WTC11 (cell line): ENCODE results near the gene CASQ2. TPM values are rescaled to one million over a fixed set of nuclear protein-coding genes. Genes with fewer than 3 reads are reported as not detected.

Source experiments
- ATAC-seq: fragments of 200-7000 bp; cut with Tn5 transposase; 2 replicates; pipeline ENCODE4 v1.10.0; 2021; ENCODE audit warnings: mild to moderate bottlenecking, moderate library complexity
- CTCF ChIA-PET: fragments of 300-600 bp; sonication (Branson Sonifier 250); formaldehyde crosslinking; loops from one replicate; lab custom pipeline; 2021; ENCODE audit warnings: antibody characterized with exemption; lab: Charles Lee
- POLR2A ChIA-PET: fragments of 350-600 bp; sonication (Branson Sonifier 250); formaldehyde crosslinking; loops from one replicate; lab custom pipeline; 2021; ENCODE audit warnings: antibody characterized with exemption; lab: Charles Lee
- DNase-seq: peaks from one replicate; pipeline ENCODE4 v3.0.0; 2021; ENCODE audit warnings: low spot score
- H3K27ac Mint-ChIP-seq: 2 replicates; pipeline ENCODE4 v1.8.0; 2021; ENCODE audit warnings: mixed read lengths
- H3K27me3 Mint-ChIP-seq: 2 replicates; pipeline ENCODE4 v1.8.0; 2021; ENCODE audit warnings: low read depth, mild to moderate bottlenecking, moderate library complexity, mixed read lengths
- H3K36me3 Mint-ChIP-seq: 2 replicates; pipeline ENCODE4 v1.8.0; 2021; ENCODE audit warnings: mixed read lengths
- H3K4me1 Mint-ChIP-seq: 2 replicates; pipeline ENCODE4 v1.8.0; 2022; ENCODE audit warnings: mixed read lengths
- H3K4me3 Mint-ChIP-seq: 2 replicates; pipeline ENCODE4 v1.8.0; 2021; ENCODE audit warnings: mild to moderate bottlenecking, moderate library complexity, mixed read lengths
- H3K9me3 Mint-ChIP-seq: 2 replicates; pipeline ENCODE4 v1.8.0; 2021; ENCODE audit warnings: mixed read lengths
- ATF1 ChIP-seq: sonication (generic); formaldehyde crosslinking; IDR thresholded peaks from 2 replicates; pipeline ENCODE4 v1.8.1; 2023; ENCODE audit warnings: mild to moderate bottlenecking, moderate library complexity, missing genetic modification reagents
- EMX1 ChIP-seq: fragments of 250-450 bp; sonication (Bioruptor Pico); IDR thresholded peaks from 2 replicates; pipeline ENCODE4 v1.8.0; 2021; ENCODE audit warnings: mild to moderate bottlenecking
- ETV6 ChIP-seq: sonication (generic); formaldehyde crosslinking; IDR thresholded peaks from 2 replicates; pipeline ENCODE4 v1.8.1; 2022; ENCODE audit warnings: mild to moderate bottlenecking, missing genetic modification reagents
- FOXJ3 ChIP-seq: sonication (generic); formaldehyde crosslinking; IDR thresholded peaks from 2 replicates; pipeline ENCODE4 v1.9.0; 2021; ENCODE audit warnings: missing genetic modification reagents, mild to moderate bottlenecking, borderline replicate concordance
- FOXP1 ChIP-seq: sonication (generic); formaldehyde crosslinking; IDR thresholded peaks from 2 replicates; pipeline ENCODE4 v1.8.0; 2022; ENCODE audit warnings: missing genetic modification reagents, mild to moderate bottlenecking, moderate library complexity, borderline replicate concordance
- GABPB1 ChIP-seq: sonication (generic); formaldehyde crosslinking; IDR thresholded peaks from 2 replicates; pipeline ENCODE4 v1.8.1; 2023; ENCODE audit warnings: mild to moderate bottlenecking, missing genetic modification reagents
- IRF2 ChIP-seq: sonication (generic); formaldehyde crosslinking; IDR thresholded peaks from 2 replicates; pipeline ENCODE4 v1.8.0; 2022; ENCODE audit warnings: low read depth, missing genetic modification reagents, borderline replicate concordance
- JAZF1 ChIP-seq: fragments of 250-450 bp; sonication (Bioruptor Pico); IDR thresholded peaks from 2 replicates; pipeline ENCODE4 v1.9.0; 2021; ENCODE audit warnings: moderate library complexity, mild to moderate bottlenecking, inconsistent platforms
- MXD4 ChIP-seq: fragments of 250-450 bp; sonication (Bioruptor Pico); IDR thresholded peaks from 2 replicates; pipeline ENCODE4 v1.8.0; 2021; ENCODE audit warnings: mild to moderate bottlenecking, moderate library complexity, borderline replicate concordance
- NFATC4 ChIP-seq: fragments of 250-450 bp; sonication (Bioruptor Pico); IDR thresholded peaks from 2 replicates; pipeline ENCODE4 v1.9.0; 2021; ENCODE audit warnings: mild to moderate bottlenecking
- NR1H2 ChIP-seq: sonication (generic); formaldehyde crosslinking; IDR thresholded peaks from 2 replicates; pipeline ENCODE4 v1.9.0; 2021; ENCODE audit warnings: mild to moderate bottlenecking, moderate library complexity, missing genetic modification reagents
- NR2C2 ChIP-seq: sonication (generic); formaldehyde crosslinking; IDR thresholded peaks from 2 replicates; pipeline ENCODE4 v1.8.0; 2022; ENCODE audit warnings: mild to moderate bottlenecking, missing genetic modification reagents
- PRRX2 ChIP-seq: fragments of 250-450 bp; sonication (Bioruptor Pico); IDR thresholded peaks from 2 replicates; pipeline ENCODE4 v1.8.0; 2021; ENCODE audit warnings: mild to moderate bottlenecking
- SMAD3 ChIP-seq: sonication (generic); formaldehyde crosslinking; IDR thresholded peaks from 2 replicates; pipeline ENCODE4 v1.8.0; 2022; ENCODE audit warnings: missing genetic modification reagents, mild to moderate bottlenecking, borderline replicate concordance
- SP1 ChIP-seq: sonication (generic); formaldehyde crosslinking; conservative IDR thresholded peaks from 2 replicates; pipeline ENCODE4 v1.8.1; 2022; ENCODE audit warnings: missing genetic modification reagents
- TEAD1 ChIP-seq: sonication (generic); formaldehyde crosslinking; IDR thresholded peaks from 2 replicates; pipeline ENCODE4 v1.8.0; 2022; ENCODE audit warnings: mild to moderate bottlenecking, missing genetic modification reagents
- ZNF138 ChIP-seq: sonication (generic); formaldehyde crosslinking; conservative IDR thresholded peaks from 2 replicates; pipeline ENCODE4 v1.8.1; 2022; ENCODE audit warnings: mild to moderate bottlenecking, moderate library complexity, missing genetic modification reagents
- ZNF396 ChIP-seq: fragments of 250-450 bp; sonication (Bioruptor Pico); IDR thresholded peaks from 2 replicates; pipeline ENCODE4 v1.8.0; 2021; ENCODE audit warnings: mild to moderate bottlenecking, moderate library complexity, borderline replicate concordance
- total RNA-seq: library from RNA; stranded (reverse); gene quantifications from 3 replicates; pipeline ENCODE4 v1.2.3, GENCODE V29; 2021
- TF ChIP-seq, protein P1 (sequence below): sonication (generic); formaldehyde crosslinking; IDR thresholded peaks from 2 replicates; pipeline ENCODE4 v1.8.1; 2023; ENCODE audit warnings: mild to moderate bottlenecking, moderate library complexity, missing genetic modification reagents
- TF ChIP-seq, protein P2 (sequence below): sonication (generic); formaldehyde crosslinking; IDR thresholded peaks from 2 replicates; pipeline ENCODE4 v1.8.0; 2023; ENCODE audit warnings: missing genetic modification reagents
- TF ChIP-seq, protein P3 (sequence below): sonication (generic); formaldehyde crosslinking; IDR thresholded peaks from 2 replicates; pipeline ENCODE4 v1.8.0; 2022; ENCODE audit warnings: missing genetic modification reagents
- TF ChIP-seq, protein P4 (sequence below): sonication (generic); formaldehyde crosslinking; IDR thresholded peaks from 2 replicates; pipeline ENCODE4 v1.8.1; 2023; ENCODE audit warnings: mild to moderate bottlenecking, missing genetic modification reagents, moderate library complexity
- TF ChIP-seq, protein P5 (sequence below): sonication (generic); formaldehyde crosslinking; IDR thresholded peaks from 2 replicates; pipeline ENCODE4 v1.8.1; 2022; ENCODE audit warnings: low read depth, mild to moderate bottlenecking, moderate library complexity, missing genetic modification reagents, borderline replicate concordance

CASQ2 gene
- total RNA-seq, 1 experiment from 2014 or later = not detected

DNA sequence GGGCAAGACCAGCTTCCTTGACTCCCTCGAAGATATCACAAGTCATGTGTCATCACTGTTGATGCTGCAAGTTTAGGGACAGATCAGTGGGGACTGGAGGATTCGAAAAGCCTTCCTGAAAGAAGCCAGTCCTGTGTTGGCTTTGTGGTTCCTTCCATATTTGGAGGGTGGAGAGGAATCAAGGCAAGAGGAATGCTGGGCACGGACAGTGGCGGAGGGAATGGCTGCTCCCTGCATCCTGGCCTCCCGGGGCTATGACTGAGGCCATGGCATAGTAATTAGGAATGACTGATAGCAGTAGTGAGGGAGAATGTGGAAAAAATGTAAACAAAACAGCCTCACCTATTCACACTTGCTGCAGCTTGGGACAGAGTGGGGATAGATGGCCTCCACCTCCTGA lies 90.4 kb downstream of the CASQ2 start:
- Mint-ChIP-seq H3K36me3 (peaks cover 4% of the 10 kb centered on the region; the same call in 1 of the 2 replicates), H3K27ac (no peak overlapping the region), H3K27me3 (no peaks in the 10 kb centered on the region), H3K9me3 (no peaks in the 10 kb centered on the region), H3K4me3 (no peak overlapping the region), H3K4me1 (peaks cover 14% of the 10 kb centered on the region)
- TF ChIP-seq TEAD1 (CRISPR knock-in tag) = no peak
- no peak for TF ChIP-seq PRRX2 (CRISPR knock-in tag)
- TF ChIP-seq, protein P1, sequence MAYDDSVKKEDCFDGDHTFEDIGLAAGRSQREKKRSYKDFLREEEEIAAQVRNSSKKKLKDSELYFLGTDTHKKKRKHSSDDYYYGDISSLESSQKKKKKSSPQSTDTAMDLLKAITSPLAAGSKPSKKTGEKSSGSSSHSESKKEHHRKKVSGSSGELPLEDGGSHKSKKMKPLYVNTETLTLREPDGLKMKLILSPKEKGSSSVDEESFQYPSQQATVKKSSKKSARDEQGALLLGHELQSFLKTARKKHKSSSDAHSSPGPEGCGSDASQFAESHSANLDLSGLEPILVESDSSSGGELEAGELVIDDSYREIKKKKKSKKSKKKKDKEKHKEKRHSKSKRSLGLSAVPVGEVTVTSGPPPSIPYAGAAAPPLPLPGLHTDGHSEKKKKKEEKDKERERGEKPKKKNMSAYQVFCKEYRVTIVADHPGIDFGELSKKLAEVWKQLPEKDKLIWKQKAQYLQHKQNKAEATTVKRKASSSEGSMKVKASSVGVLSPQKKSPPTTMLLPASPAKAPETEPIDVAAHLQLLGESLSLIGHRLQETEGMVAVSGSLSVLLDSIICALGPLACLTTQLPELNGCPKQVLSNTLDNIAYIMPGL (CRISPR knock-in tag) = no peak
- no peak for TF ChIP-seq NR1H2 (CRISPR knock-in tag)
- TF ChIP-seq, protein P2, sequence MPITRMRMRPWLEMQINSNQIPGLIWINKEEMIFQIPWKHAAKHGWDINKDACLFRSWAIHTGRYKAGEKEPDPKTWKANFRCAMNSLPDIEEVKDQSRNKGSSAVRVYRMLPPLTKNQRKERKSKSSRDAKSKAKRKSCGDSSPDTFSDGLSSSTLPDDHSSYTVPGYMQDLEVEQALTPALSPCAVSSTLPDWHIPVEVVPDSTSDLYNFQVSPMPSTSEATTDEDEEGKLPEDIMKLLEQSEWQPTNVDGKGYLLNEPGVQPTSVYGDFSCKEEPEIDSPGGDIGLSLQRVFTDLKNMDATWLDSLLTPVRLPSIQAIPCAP (CRISPR knock-in tag) = no peak
- TF ChIP-seq, protein P3, sequence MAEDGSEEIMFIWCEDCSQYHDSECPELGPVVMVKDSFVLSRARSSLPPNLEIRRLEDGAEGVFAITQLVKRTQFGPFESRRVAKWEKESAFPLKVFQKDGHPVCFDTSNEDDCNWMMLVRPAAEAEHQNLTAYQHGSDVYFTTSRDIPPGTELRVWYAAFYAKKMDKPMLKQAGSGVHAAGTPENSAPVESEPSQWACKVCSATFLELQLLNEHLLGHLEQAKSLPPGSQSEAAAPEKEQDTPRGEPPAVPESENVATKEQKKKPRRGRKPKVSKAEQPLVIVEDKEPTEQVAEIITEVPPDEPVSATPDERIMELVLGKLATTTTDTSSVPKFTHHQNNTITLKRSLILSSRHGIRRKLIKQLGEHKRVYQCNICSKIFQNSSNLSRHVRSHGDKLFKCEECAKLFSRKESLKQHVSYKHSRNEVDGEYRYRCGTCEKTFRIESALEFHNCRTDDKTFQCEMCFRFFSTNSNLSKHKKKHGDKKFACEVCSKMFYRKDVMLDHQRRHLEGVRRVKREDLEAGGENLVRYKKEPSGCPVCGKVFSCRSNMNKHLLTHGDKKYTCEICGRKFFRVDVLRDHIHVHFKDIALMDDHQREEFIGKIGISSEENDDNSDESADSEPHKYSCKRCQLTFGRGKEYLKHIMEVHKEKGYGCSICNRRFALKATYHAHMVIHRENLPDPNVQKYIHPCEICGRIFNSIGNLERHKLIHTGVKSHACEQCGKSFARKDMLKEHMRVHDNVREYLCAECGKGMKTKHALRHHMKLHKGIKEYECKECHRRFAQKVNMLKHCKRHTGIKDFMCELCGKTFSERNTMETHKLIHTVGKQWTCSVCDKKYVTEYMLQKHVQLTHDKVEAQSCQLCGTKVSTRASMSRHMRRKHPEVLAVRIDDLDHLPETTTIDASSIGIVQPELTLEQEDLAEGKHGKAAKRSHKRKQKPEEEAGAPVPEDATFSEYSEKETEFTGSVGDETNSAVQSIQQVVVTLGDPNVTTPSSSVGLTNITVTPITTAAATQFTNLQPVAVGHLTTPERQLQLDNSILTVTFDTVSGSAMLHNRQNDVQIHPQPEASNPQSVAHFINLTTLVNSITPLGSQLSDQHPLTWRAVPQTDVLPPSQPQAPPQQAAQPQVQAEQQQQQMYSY (CRISPR knock-in tag) = no peak
- no peak for TF ChIP-seq SMAD3 (CRISPR knock-in tag)
- no peak for TF ChIP-seq ATF1
- ATAC-seq (no peak), DNase-seq (no peak)
- ChIA-PET POLR2A (interaction anchor here (0.6 kb wide), 1 partner anchor 70 kb away, joined by 3 read pairs; no protein-coding TSS in a partner anchor), CTCF (interaction anchor here (1.0 kb wide), 1 partner anchor 303 kb away, joined by 3 read pairs; no protein-coding TSS in a partner anchor)

DNA sequence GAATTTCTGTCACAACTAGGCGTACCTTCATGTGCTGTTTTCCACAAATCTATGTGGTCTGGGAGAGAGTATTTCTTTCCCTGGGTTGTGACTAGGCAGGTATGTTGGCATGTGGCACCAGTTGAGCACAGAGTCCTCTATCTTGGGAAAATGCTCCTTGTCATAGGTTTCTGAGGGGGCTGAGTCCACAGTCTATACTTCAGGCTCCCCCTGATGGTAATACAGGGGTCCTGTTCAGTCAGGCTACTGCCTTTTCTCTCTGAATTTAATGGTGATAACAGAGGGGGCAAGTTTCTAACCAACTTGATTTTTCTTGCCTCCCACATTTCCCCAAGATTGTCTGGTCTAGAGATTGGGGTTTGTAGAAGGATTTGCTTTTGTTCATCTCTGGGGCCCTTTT lies 90.9 kb downstream of the CASQ2 start:
- no peak for DNase-seq
- peaks cover 4% of the 10 kb centered on the region; the same call in 1 of the 2 replicates for H3K36me3 Mint-ChIP-seq
- no peaks in the 10 kb centered on the region for H3K27me3 Mint-ChIP-seq
- POLR2A ChIA-PET = no interaction called here
- H3K9me3 Mint-ChIP-seq = no peaks in the 10 kb centered on the region
- TF ChIP-seq ETV6 (CRISPR knock-in tag) (no peak), NFATC4 (CRISPR knock-in tag) (no peak), FOXP1 (no peak), SP1 (no peak), ZNF138 (no peak), EMX1 (CRISPR knock-in tag) (no peak), NR2C2 (no peak), ZNF396 (CRISPR knock-in tag) (no peak), FOXJ3 (no peak), MXD4 (CRISPR knock-in tag) (no peak), GABPB1 (CRISPR knock-in tag) (no peak), IRF2 (CRISPR knock-in tag) (no peak), TEAD1 (CRISPR knock-in tag) (no peak), JAZF1 (CRISPR knock-in tag) (no peak), ATF1 (no peak), SMAD3 (CRISPR knock-in tag) (no peak)
- TF ChIP-seq, protein P2 (CRISPR knock-in tag) = no peak
- TF ChIP-seq, protein P4, sequence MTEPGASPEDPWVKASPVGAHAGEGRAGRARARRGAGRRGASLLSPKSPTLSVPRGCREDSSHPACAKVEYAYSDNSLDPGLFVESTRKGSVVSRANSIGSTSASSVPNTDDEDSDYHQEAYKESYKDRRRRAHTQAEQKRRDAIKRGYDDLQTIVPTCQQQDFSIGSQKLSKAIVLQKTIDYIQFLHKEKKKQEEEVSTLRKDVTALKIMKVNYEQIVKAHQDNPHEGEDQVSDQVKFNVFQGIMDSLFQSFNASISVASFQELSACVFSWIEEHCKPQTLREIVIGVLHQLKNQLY (CRISPR knock-in tag) = no peak
- TF ChIP-seq, protein P5, sequence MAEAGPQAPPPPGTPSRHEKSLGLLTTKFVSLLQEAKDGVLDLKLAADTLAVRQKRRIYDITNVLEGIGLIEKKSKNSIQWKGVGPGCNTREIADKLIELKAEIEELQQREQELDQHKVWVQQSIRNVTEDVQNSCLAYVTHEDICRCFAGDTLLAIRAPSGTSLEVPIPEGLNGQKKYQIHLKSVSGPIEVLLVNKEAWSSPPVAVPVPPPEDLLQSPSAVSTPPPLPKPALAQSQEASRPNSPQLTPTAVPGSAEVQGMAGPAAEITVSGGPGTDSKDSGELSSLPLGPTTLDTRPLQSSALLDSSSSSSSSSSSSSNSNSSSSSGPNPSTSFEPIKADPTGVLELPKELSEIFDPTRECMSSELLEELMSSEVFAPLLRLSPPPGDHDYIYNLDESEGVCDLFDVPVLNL (CRISPR knock-in tag) = no peak
- TF ChIP-seq, all 79 proteins: peak for 0
- H3K4me3 Mint-ChIP-seq = no peak overlapping the region
- H3K4me1 Mint-ChIP-seq = peaks cover 14% of the 10 kb centered on the region
- no peak overlapping the region for H3K27ac Mint-ChIP-seq
- CTCF ChIA-PET = interaction anchor here (1.0 kb wide), 1 partner anchor 303 kb away, joined by 3 read pairs; no protein-coding TSS in a partner anchor
- peak; percentile 81 for ATAC-seq
